ENCODE data around the gene INSIG1.

The INSIG1 gene

GRCh38 chr7:155303039-155303593 is 5.4 kb downstream of the INSIG1 start:
- DNase-seq (ENCODE audit: low spot score), result no peak

- no peak for DNase-seq (ENCODE audit: low spot score)
These were observed 6.2 kb downstream of the INSIG1 start for GRCh38 chr7:155303897-155304296.

GRCh38 chr7:155305231-155305904 is 7.7 kb downstream of the INSIG1 start:
- DNase-seq (ENCODE audit: low spot score), result no peak

DNA sequence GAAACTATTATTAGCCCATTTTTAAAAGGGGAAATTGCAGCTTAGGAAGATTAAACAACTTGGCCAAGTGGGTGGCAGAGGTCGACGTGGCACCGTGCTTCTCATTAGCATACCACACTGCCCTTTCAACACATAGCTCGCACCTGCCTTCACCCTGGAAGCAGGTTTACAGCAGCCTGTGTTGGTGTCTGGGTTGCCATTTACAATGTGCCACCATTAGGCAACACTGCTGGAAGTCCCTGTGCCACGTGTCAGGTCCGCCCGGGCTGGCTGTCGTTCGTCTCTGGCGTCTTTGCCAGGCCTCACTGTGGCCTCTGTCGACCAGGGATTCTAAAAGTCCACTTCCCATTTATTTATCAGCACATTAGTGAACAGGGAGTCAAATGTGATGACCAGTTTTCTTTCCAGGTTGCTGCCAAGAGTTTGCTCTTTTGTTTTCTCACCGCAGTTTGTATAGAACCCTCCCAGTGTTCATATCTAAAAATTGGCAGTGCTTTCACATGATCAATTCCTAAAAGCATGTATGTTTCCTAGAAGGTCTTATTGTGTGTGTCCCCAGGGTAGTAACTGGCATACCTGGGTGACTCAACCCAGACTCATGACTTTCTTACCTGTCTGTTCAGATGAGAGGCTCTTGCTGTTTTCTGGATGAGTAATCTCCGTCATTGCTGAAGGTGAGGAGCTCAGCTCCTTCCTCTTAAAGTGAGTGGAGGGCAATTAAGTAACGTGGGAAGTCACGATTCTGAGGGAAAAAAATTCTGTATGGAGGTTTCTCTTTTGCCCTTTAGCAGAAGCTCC is 9.2 kb downstream of the INSIG1 start:
- no peak for DNase-seq (ENCODE audit: low spot score)

GRCh38 chr7:155308330-155309020 is 10.8 kb downstream of the INSIG1 start:
- DNase-seq (ENCODE audit: low spot score), result no peak

GRCh38 chr7:155309021-155309338 is 11.3 kb downstream of the INSIG1 start:
- no peak for DNase-seq (ENCODE audit: low spot score)

DNA sequence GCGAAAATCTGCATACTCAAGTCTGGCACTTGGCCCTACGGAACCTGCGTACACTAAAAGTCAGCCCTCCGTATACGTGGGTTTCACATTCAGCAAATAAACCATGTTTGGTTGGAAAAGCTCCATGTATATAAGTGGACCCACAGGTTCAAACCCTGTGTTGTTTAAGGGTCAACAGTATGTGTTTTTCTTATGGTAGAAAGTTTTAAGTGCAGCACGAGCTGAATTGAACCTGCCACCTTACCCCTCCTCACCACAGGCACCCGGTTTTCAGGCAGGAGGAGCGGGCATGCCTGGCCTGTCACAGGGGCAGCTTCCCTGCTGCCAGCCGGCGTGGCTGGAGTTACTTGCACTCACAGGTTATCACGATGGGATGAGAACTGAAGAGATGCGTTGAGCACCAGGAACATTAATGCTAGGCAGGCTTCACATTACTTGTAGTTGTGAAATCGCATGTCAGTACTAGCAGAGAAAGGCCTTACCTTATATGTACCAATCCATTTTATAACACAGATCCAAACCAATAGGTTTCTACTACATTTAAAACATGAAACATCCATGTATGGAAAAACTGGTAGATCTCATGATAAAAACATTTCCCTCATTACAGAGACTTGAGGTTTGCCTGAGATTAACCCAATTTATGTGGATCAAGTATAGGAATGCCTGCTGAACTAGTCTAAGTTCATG is 12.9 kb downstream of the INSIG1 start:
- DNase-seq (ENCODE audit: low spot score), result no peak

- DNase-seq (ENCODE audit: low spot score), result no peak
These were observed 14.3 kb downstream of the INSIG1 start for GRCh38 chr7:155311826-155312537.

- no peak for DNase-seq (ENCODE audit: low spot score)
These were observed 15.0 kb downstream of the INSIG1 start for GRCh38 chr7:155312633-155313032.

DNA sequence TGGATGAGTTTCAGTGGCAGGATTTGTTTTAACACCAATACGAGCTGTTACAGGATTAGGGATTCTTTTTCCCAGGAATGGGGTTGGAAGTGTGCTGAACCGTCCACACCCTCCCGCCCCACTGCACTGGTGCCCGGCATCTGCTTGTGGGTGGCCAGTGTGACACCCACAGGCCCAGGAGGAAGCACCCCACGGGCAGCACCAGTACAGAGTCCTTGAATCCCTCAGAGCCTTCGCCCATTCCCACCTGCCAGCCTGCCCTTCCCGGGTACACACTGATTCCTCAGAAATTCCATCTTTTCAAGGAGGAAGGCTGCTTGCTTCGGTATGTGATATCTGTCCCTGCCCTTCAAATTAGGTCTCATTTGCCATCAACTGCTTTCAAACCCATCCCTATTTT is 15.4 kb downstream of the INSIG1 start:
- no peak for DNase-seq (ENCODE audit: low spot score)

- DNase-seq (ENCODE audit: low spot score), result no peak
These were observed 18.3 kb downstream of the INSIG1 start for GRCh38 chr7:155315977-155316376.

- DNase-seq (ENCODE audit: low spot score), result no peak
These were observed 18.9 kb downstream of the INSIG1 start for GRCh38 chr7:155316427-155317113.

DNA sequence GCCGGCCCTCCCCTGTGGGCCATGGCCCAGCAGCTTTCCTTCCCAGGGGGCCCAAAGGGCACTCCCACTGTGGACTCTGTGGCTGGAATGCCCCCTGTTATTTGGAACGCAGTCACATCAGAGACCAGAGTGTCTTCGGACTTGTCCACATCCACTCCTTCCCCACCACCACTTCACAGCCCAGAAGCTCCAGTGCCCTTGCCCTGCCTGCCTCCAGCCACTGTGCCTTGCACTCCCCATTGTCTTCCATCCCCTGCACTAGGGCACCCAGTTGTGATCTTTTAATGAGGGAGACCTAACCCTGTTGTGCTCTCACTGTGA is 19.4 kb downstream of the INSIG1 start:
- no peak for DNase-seq (ENCODE audit: low spot score)

DNA sequence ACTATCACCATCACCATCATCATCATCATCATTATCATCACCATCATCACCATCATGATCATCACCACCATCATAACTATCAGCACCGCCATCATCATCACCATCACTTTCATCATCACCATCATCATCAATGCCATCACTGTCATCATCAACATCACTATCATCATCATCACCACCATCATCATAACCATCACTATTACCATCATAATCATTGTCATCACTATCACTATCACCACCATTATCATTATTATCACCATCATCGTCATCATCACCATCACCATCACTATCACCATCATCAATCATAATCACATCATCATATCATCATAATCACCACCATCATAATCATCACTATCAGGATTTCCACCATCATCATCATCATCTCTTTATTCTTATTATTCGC is 20.6 kb downstream of the INSIG1 start:
- DNase-seq (ENCODE audit: low spot score), result no peak

DNA sequence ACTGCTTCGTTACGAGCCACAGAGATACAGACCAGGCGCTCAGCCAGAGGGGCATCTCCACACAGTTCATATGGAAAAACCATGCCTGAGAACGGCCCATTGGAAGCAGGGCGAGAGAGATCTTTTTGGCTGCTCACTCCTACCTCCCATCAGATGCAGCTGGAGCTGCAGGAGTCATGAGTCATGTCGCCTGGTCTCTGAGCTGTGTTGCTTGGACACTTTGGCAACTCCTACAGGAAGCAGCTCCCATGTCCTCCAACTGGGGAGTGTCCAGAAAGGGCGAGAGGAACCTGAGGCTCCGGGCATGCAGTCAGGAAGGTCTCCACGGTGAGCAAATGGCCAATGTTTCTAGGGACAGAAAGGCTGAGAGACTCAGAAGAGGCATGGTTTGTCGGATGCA is 24.9 kb downstream of the INSIG1 start:
- DNase-seq (ENCODE audit: low spot score), result peak; percentile 41

- DNase-seq (ENCODE audit: low spot score), result no peak
These were observed 25.4 kb downstream of the INSIG1 start for GRCh38 chr7:155323001-155323638.

GRCh38 chr7:155324012-155324917 is 26.6 kb downstream of the INSIG1 start:
- DNase-seq (ENCODE audit: low spot score), result no peak

GRCh38 chr7:155324918-155325235 is 27.2 kb downstream of the INSIG1 start:
- DNase-seq (ENCODE audit: low spot score), result no peak

- no peak for DNase-seq (ENCODE audit: low spot score)
These were observed 28.7 kb downstream of the INSIG1 start for GRCh38 chr7:155326385-155326784.

All from AG20443 (cell line).